ENCODE results near the gene ADGRA1. TPM values are rescaled to one million over a fixed set of nuclear protein-coding genes. Genes with fewer than 3 reads are reported as not detected.

ADGRA1 gene
- total and polyA plus RNA-seq, 10 of the 15 experiments (the other 5 are each of a cell fraction or from before 2014, with no cell fraction given) = not detected

DNA sequence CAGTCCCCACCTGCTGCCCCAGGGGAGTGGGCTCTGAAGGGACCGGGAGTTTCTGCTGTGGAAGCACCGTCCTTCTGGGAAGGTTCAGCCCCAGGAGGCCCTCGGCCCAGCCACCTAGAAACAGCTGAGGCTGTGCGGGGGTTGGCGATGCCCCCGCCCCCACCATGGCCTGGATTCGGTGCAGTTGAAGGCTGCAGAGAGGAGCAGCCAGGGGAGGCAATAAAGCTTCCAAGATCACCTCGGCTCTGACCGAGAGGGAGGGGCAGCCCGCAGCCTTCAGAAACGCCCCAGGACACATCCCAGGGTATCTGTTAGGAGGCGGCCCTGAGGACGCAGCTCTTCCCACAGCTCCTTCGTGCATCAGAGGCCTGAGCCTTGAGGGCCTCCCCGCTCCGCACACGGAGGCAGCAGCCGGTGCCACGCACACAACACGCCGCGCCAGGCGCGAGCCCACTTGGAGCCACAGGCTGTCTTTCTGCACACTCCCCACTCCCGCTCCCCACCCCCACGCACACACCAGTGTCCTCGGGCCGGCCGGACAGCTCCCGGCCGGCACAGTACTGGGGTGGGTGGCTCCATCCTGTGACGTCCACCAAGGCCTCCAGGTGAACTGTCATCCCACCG is 73.9 kb downstream of the ADGRA1 start:
- Histone ChIP-seq H3K4me3 (no peak overlapping the region), H3K79me2 (ENCODE audit: control insufficient read depth, insufficient read depth, low read length) (no peaks in the 10 kb centered on the region), H3K4me2 (ENCODE audit: control insufficient read depth, insufficient read depth) (no peak overlapping the region), H3K27ac (ENCODE audit: control insufficient read depth, insufficient read depth) (no peak overlapping the region), H3K36me3 (ENCODE audit: control insufficient read depth in 2 of 2, insufficient read depth in 2 of 2, low read length in 1 of 2) (no peaks in the 10 kb centered on the region), H3K27me3 (replicated peaks in 1 of 2; ENCODE audit: control insufficient read depth in 2 of 2, insufficient read depth in 2 of 2, low read length in 1 of 2) (no peaks in the 10 kb centered on the region), H4K20me1 (ENCODE audit: control insufficient read depth, insufficient read depth) (no peaks in the 10 kb centered on the region), H3K9ac (ENCODE audit: control insufficient read depth, insufficient read depth, low read length) (no peak overlapping the region), H3K9me3 (replicated peaks; ENCODE audit: control insufficient read depth, insufficient read depth, low read length) (no peaks in the 10 kb centered on the region; the same call in 2 of the 3 replicates), H3K4me1 (ENCODE audit: control insufficient read depth, insufficient read depth, low read length) (no peaks in the 10 kb centered on the region), H2AFZ (ENCODE audit: control insufficient read depth, low read depth, low read length) (no peak overlapping the region)
- BruUV-seq (replicated peaks) = no TSS peak
- ChIA-PET POLR2A (no interaction called here), SMC1A (ENCODE audit: uncharacterized antibody, unreplicated experiment) (no interaction called here), RAD21 (ENCODE audit: unreplicated experiment) (no interaction called here), CTCF (no interaction called here)
- intact Hi-C loops (cut with micrococcal nuclease; ENCODE audit: unreplicated experiment) (no loop called here), in situ Hi-C loops (cut with MboI) (no loop called here)
- 41% methylated on average over 31 of the region's 33 CpGs for WGBS (ENCODE audit: insufficient coverage, insufficient replicate concordance, low lambda C conversion rate, missing lambda C conversion rate)
- DNase-seq (ENCODE audit: low read depth, low spot score) (no peak), FAIRE-seq (no peak), ATAC-seq (no peak)
- TF ChIP-seq FOXK2 (IDR thresholded peaks at IDR 0.05) (no peak), BMI1 (IDR thresholded peaks at IDR 0.05; ENCODE audit: borderline replicate concordance) (no peak), FOS (IDR thresholded peaks at IDR 0.05; ENCODE audit: borderline replicate concordance, extremely low read depth, insufficient read length) (no peak), TBL1XR1 (IDR thresholded peaks at IDR 0.05; ENCODE audit: low read depth, low read length) (no peak), STAT3 (IDR thresholded peaks at IDR 0.05; ENCODE audit: low read depth, low read length) (no peak), POLR2AphosphoS5 (IDR thresholded peaks at IDR 0.05; ENCODE audit: low read length) (no peak)
- TF ChIP-seq, protein P1, sequence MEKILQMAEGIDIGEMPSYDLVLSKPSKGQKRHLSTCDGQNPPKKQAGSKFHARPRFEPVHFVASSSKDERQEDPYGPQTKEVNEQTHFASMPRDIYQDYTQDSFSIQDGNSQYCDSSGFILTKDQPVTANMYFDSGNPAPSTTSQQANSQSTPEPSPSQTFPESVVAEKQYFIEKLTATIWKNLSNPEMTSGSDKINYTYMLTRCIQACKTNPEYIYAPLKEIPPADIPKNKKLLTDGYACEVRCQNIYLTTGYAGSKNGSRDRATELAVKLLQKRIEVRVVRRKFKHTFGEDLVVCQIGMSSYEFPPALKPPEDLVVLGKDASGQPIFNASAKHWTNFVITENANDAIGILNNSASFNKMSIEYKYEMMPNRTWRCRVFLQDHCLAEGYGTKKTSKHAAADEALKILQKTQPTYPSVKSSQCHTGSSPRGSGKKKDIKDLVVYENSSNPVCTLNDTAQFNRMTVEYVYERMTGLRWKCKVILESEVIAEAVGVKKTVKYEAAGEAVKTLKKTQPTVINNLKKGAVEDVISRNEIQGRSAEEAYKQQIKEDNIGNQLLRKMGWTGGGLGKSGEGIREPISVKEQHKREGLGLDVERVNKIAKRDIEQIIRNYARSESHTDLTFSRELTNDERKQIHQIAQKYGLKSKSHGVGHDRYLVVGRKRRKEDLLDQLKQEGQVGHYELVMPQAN (conservative IDR thresholded peaks at IDR 0.05) = no peak
- TF ChIP-seq, protein P2, sequence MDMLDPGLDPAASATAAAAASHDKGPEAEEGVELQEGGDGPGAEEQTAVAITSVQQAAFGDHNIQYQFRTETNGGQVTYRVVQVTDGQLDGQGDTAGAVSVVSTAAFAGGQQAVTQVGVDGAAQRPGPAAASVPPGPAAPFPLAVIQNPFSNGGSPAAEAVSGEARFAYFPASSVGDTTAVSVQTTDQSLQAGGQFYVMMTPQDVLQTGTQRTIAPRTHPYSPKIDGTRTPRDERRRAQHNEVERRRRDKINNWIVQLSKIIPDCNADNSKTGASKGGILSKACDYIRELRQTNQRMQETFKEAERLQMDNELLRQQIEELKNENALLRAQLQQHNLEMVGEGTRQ (IDR thresholded peaks at IDR 0.05; ENCODE audit: borderline replicate concordance, low read depth, low read length) = no peak
- TF ChIP-seq, protein P3, sequence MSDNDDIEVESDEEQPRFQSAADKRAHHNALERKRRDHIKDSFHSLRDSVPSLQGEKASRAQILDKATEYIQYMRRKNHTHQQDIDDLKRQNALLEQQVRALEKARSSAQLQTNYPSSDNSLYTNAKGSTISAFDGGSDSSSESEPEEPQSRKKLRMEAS (IDR thresholded peaks at IDR 0.05; ENCODE audit: low read depth, low read length) = no peak
